ENCODE data around the gene SHFL. TPM values are rescaled to one million over a fixed set of nuclear protein-coding genes. Genes with fewer than 3 reads are reported as not detected.

The SHFL gene
- total and polyA plus RNA-seq, 2 of the 4 experiments (the other 2 are of a cell fraction): 9.0 to 32.1 TPM

- in situ Hi-C loops (cut with MboI; ENCODE audit: low sequenced_read_pairs): no loop called here
- Histone ChIP-seq H4K8ac (ENCODE audit: low read depth in 2 of 2, low read length in 2 of 2) (peak overlapping the region; percentile 89 to 93; a peak in 3 of 4 replicates), H2BK20ac (ENCODE audit: low read depth, low read length) (no peak overlapping the region), H4K91ac (ENCODE audit: insufficient read depth, low read depth, low read length) (peak overlapping the region; percentile 71; the same call in 1 of the 2 replicates), H3K27ac (ENCODE audit: insufficient read depth, low read length) (peak overlapping the region; percentile 82), H2AK5ac (ENCODE audit: low read depth, low read length) (peak overlapping the region; percentile 48), H4K5ac (ENCODE audit: low read depth, low read length) (peak overlapping the region; percentile 56; the same call in 1 of the 2 replicates), H3K9me3 (ENCODE audit: control insufficient read depth, insufficient read depth, low read length) (no peaks in the 10 kb centered on the region), H3K4me2 (ENCODE audit: low read depth, low read length) (peak overlapping the region; percentile 74), H3K14ac (replicated peaks; ENCODE audit: low read depth, low read length) (peak overlapping the region; percentile 50), H2AK9ac (replicated peaks; ENCODE audit: low read depth, low read length, poor library complexity) (peak overlapping the region; percentile 95), H3K56ac (ENCODE audit: extremely low read depth, insufficient read depth, low read length) (peak overlapping the region; percentile 10), H2BK15ac (ENCODE audit: low read depth, low read length) (no peak overlapping the region), H3K4me1 (ENCODE audit: control insufficient read depth, insufficient read depth, low read length) (peaks cover 4% of the 10 kb centered on the region), H3K9ac (ENCODE audit: low read depth, low read length) (peak overlapping the region; percentile 81), H2AFZ (replicated peaks; ENCODE audit: low read length, poor library complexity) (no peak overlapping the region), H3K27me3 (ENCODE audit: control insufficient read depth, insufficient read depth, low read length) (no peaks in the 10 kb centered on the region), H3K4me3 (ENCODE audit: insufficient read depth, low read depth, low read length) (peak overlapping the region; percentile 76), H3K9me1 (ENCODE audit: insufficient read depth, low read length) (no peaks in the 10 kb centered on the region), H2BK5ac (ENCODE audit: low read depth, low read length, poor library complexity, severe bottlenecking) (peak overlapping the region; percentile 87), H3K18ac (ENCODE audit: low read depth, low read length) (no peak overlapping the region), H3K4ac (ENCODE audit: low read depth, low read length) (peak overlapping the region; percentile 57; the same call in 1 of the 2 replicates), H2BK120ac (ENCODE audit: low read depth, low read length) (no peak overlapping the region), H3K36me3 (ENCODE audit: control insufficient read depth, insufficient read depth, low read length) (peaks cover 35% of the 10 kb centered on the region), H3K23ac (ENCODE audit: low read depth, low read length) (no peak overlapping the region), H4K20me1 (ENCODE audit: insufficient read depth, low read length) (0 out of 2 replicates have a peak, but pooled peaks cover 5% of the 10 kb centered on the region), H3K79me1 (ENCODE audit: low read depth in 1 of 2, low read length in 2 of 2) (peaks cover 16 to 34% of the 10 kb centered on the region in 2 experiments)
- DNase-seq (no peak), ATAC-seq (ENCODE audit: low read depth) (no peak)
- intact Hi-C loops (cut with micrococcal nuclease): loop anchor here (5.0 kb wide), 1 partner anchor 145 kb away; the partner anchor contains the start of gene MRPL4
- no TSS peak for BruUV-seq (replicated peaks)
- dilution Hi-C loops (cut with HindIII; ENCODE audit: low sequenced_read_pairs, unreplicated experiment): no loop called here
- POLR2A ChIA-PET (ENCODE audit: unreplicated experiment): interaction anchor here (0.6 kb wide), 1 partner anchor 96 kb away, joined by 15 read pairs; no protein-coding TSS in a partner anchor
- CTCF ChIA-PET: no interaction called here
- TF ChIP-seq NFE2L2 (IDR thresholded peaks at IDR 0.05; ENCODE audit: low read depth, low read length) (no peak), MAFK (IDR thresholded peaks at IDR 0.05; ENCODE audit: low read depth, low read length) (peak; percentile 56; the same call in 1 of the 2 replicates)
- 100% methylated on average over 3 of the region's 10 CpGs; no CpG with 5 or more reads in 1 of the 2 experiments for WGBS, 2 experiments (ENCODE audit: extremely low coverage in 2 of 2, insufficient read length in 1 of 2)
Observed at GRCh38 chr19:10107254-10107653, 21.1 kb downstream of the SHFL start.

All from IMR-90 (cell line).